Measurements from ENCODE around the gene MYO19. TPM values are rescaled to one million over a fixed set of nuclear protein-coding genes. Genes with fewer than 3 reads are reported as not detected.

The MYO19 gene
- total RNA-seq, 1 experiment from 2014 or later, result 72.2 TPM

DNA sequence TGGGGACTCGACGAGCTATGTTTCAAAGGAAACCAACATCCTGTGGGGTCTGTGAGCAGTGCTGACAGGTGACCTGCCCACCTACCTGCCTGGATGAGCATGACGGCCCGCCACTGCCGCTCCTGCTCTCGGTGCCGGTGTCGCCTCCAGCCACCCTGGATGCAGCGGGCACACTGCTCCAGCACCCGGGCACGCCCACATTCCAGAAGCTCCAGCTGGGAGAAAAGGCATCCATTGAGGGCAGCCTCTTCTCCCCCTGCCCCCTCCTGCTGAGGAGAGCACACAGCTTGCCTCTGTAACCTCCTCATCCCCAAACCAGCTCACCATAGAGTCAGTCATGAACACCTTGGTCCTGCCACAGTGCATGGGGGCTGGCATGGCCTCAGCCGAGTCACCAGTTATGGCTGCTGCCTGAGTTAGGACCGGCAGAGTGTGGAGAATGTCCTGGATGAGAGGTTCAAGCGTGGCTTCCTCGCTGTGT is 33.9 kb downstream of the MYO19 start:
- DNase-seq (ENCODE audit: unreplicated experiment), result no peak
- intact Hi-C loops (cut with micrococcal nuclease), result no loop called here
- Mint-ChIP-seq H3K27me3 (ENCODE audit: insufficient read depth, unreplicated experiment) (no peaks in the 10 kb centered on the region), H3K27ac (ENCODE audit: low read depth, unreplicated experiment) (no peak overlapping the region), H3K36me3 (ENCODE audit: insufficient read depth, unreplicated experiment) (peaks cover 69% of the 10 kb centered on the region), H3K4me3 (ENCODE audit: unreplicated experiment) (no peak overlapping the region), H3K4me1 (ENCODE audit: insufficient read depth, unreplicated experiment) (peaks cover 12% of the 10 kb centered on the region), H3K9me3 (ENCODE audit: unreplicated experiment) (no peaks in the 10 kb centered on the region)
- POLR2A ChIA-PET, result interaction anchor here (0.7 to 1.6 kb wide), 2 partner anchors 14 to 17 kb away, joined by 3 to 4 read pairs; no protein-coding TSS in a partner anchor
- CTCF ChIA-PET, result no interaction called here
- TF ChIP-seq, protein P1, sequence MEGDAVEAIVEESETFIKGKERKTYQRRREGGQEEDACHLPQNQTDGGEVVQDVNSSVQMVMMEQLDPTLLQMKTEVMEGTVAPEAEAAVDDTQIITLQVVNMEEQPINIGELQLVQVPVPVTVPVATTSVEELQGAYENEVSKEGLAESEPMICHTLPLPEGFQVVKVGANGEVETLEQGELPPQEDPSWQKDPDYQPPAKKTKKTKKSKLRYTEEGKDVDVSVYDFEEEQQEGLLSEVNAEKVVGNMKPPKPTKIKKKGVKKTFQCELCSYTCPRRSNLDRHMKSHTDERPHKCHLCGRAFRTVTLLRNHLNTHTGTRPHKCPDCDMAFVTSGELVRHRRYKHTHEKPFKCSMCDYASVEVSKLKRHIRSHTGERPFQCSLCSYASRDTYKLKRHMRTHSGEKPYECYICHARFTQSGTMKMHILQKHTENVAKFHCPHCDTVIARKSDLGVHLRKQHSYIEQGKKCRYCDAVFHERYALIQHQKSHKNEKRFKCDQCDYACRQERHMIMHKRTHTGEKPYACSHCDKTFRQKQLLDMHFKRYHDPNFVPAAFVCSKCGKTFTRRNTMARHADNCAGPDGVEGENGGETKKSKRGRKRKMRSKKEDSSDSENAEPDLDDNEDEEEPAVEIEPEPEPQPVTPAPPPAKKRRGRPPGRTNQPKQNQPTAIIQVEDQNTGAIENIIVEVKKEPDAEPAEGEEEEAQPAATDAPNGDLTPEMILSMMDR (IDR thresholded peaks at IDR 0.05; ENCODE audit: unreplicated experiment), result no peak
- BruUV-seq (replicated peaks), result no TSS peak

DNA sequence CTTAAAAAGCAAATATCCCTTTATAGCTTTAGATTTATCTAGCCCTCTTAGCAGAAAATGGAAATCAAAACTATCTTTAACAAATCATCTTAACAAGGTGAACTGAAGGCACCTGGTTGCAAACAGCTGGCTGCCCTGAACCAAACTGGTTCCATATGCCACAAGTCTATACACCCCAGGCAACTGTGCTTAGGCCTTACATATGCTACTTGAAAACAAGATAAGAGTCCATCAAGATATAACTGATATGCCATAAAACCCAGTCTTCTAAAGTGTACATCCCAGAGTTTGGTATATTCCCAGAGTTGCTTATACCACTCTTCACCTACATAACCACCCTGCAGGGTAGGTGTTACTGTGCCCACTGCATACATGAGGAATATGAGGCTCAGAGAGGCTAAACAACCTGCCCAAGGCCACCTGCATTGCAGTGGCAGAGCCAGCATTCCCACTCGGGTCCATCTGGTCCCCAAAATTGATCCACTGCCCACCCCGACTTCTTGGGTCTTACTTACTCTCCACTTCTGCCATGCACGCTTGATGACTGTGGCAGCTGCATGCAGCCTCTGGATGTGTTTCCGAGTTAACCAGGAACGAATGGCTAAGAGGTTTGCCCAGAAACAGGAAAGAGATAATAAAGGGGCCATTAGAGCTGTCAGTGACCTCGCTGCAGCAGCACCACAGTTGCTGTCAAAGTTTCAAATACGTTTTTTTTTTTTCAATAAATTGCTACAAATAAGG is 35.9 kb downstream of the MYO19 start:
- CTCF ChIA-PET, result no interaction called here
- H3K27ac Mint-ChIP-seq (ENCODE audit: low read depth, unreplicated experiment), result no peak overlapping the region
- BruUV-seq (replicated peaks), result no TSS peak

DNA sequence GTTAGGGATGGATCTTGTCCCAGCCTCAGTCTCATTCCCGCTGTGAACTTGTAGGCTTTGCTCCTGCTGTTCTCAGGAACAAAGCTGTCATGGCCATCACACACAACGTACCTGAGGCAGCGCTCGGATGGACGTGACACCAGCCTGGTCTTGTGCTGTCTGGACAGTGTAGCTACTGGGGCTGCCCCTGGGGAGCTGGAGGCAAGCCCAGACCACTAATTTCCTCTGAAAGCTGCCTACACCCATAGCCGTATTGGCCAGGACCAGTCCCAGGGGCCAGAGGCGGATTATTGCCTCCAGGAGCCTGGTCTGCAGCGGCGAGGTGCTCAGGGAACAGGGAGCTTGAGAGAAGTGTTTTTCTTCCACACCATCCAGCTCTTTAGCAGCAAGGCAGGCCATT is 36.5 kb downstream of the MYO19 start:
- intact Hi-C loops (cut with micrococcal nuclease), result no loop called here
- H3K4me1 Mint-ChIP-seq (ENCODE audit: insufficient read depth, unreplicated experiment), result peaks cover 12% of the 10 kb centered on the region
- no peaks in the 10 kb centered on the region for H3K9me3 Mint-ChIP-seq (ENCODE audit: unreplicated experiment)
- DNase-seq (ENCODE audit: unreplicated experiment), result no peak
- no peak overlapping the region for H3K4me3 Mint-ChIP-seq (ENCODE audit: unreplicated experiment)
- ChIA-PET POLR2A (interaction anchor here (1.5 to 1.6 kb wide), 2 partner anchors 9 to 36 kb away, joined by 5 read pairs; partner anchors contain the start of gene MYO19), CTCF (no interaction called here)
- H3K27me3 Mint-ChIP-seq (ENCODE audit: insufficient read depth, unreplicated experiment), result no peaks in the 10 kb centered on the region
- H3K27ac Mint-ChIP-seq (ENCODE audit: low read depth, unreplicated experiment), result no peak overlapping the region
- BruUV-seq (replicated peaks), result no TSS peak
- TF ChIP-seq, protein P1 (IDR thresholded peaks at IDR 0.05; ENCODE audit: unreplicated experiment), result no peak
- peaks cover 77% of the 10 kb centered on the region for H3K36me3 Mint-ChIP-seq (ENCODE audit: insufficient read depth, unreplicated experiment)

More for the DNA sequence above, 35.9 kb downstream of the MYO19 start:
- Mint-ChIP-seq H3K4me1 (ENCODE audit: insufficient read depth, unreplicated experiment) (peaks cover 12% of the 10 kb centered on the region), H3K9me3 (ENCODE audit: unreplicated experiment) (no peaks in the 10 kb centered on the region), H3K27me3 (ENCODE audit: insufficient read depth, unreplicated experiment) (no peaks in the 10 kb centered on the region), H3K36me3 (ENCODE audit: insufficient read depth, unreplicated experiment) (peaks cover 76% of the 10 kb centered on the region), H3K4me3 (ENCODE audit: unreplicated experiment) (no peak overlapping the region)
- POLR2A ChIA-PET, result interaction anchor here (1.5 kb wide), 1 partner anchor 35 kb away, joined by 5 read pairs; the partner anchor contains the start of gene MYO19
- TF ChIP-seq, protein P1 (IDR thresholded peaks at IDR 0.05; ENCODE audit: unreplicated experiment), result no peak
- intact Hi-C loops (cut with micrococcal nuclease), result no loop called here
- DNase-seq (ENCODE audit: unreplicated experiment), result no peak

GRCh38 chr17:36496018-36496789 is 38.5 kb downstream of the MYO19 start:
- BruUV-seq (replicated peaks), result no TSS peak
- CTCF ChIA-PET, result interaction anchor here (0.5 kb wide), 1 partner anchor 662 kb away, joined by 4 read pairs; no protein-coding TSS in a partner anchor
- intact Hi-C loops (cut with micrococcal nuclease), result no loop called here
- DNase-seq (ENCODE audit: unreplicated experiment), result no peak
- POLR2A ChIA-PET, result interaction anchor here (1.6 to 1.8 kb wide), 2 partner anchors 10 to 39 kb away, joined by 4 to 9 read pairs; partner anchors contain the start of genes MYO19, PIGW and ZNHIT3
- Mint-ChIP-seq H3K9me3 (ENCODE audit: unreplicated experiment) (no peaks in the 10 kb centered on the region), H3K27me3 (ENCODE audit: insufficient read depth, unreplicated experiment) (no peaks in the 10 kb centered on the region), H3K27ac (ENCODE audit: low read depth, unreplicated experiment) (no peak overlapping the region), H3K4me1 (ENCODE audit: insufficient read depth, unreplicated experiment) (peaks cover 5% of the 10 kb centered on the region), H3K4me3 (ENCODE audit: unreplicated experiment) (no peak overlapping the region), H3K36me3 (ENCODE audit: insufficient read depth, unreplicated experiment) (peaks cover 86% of the 10 kb centered on the region)
- TF ChIP-seq, protein P1 (IDR thresholded peaks at IDR 0.05; ENCODE audit: unreplicated experiment), result no peak

Data from MCF 10A (cell line).